Islet precursor cell (in vitro differentiated cells): ENCODE measurements around the gene CTRL.

ENCODE experiments used
- DNase-seq: peaks from one replicate; pipeline ENCODE4 v3.0.0-alpha.2; 2018

The CTRL gene

DNA sequence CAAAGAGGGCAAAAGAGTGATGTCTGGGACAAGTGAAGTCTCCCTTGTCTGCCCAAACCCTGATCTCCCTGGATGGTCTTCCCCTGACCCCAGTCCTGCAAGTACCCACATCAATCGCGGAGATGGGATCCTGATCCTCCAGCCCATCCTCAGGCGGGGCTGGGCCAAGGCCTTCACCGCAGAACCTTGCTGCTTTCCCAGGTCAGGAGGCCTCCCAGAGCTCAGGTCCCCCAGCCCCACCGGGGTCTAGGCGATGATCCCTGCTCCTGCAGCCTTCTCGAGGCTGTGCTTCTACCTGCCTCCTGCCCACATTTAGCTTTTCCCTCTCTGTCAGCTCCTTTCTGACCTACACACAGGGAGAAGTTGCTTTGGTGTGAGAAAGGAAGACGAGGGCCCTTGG lies 30.5 kb upstream of the CTRL start:
- DNase-seq, result no peak

DNA sequence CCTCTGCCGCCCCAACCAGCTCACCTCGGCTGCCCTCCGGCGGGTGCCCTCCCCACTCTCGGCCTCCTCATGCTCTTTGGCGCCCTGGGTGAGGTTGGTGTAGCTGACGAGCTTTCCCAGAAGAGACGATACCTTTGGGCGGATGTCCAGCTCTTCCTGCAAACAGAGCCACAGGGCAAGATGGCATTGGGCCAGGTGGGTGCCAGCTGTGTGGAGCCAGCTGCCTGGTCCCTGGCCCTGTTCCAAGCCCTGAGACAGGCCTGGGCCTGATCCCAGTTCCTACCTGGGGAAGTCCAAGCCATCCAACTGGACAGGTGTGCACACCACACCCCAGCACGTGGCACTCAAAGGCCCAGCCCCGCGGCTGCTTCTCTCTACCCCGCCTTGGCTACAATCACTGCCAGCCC lies 29.9 kb upstream of the CTRL start:
- no peak for DNase-seq

DNA sequence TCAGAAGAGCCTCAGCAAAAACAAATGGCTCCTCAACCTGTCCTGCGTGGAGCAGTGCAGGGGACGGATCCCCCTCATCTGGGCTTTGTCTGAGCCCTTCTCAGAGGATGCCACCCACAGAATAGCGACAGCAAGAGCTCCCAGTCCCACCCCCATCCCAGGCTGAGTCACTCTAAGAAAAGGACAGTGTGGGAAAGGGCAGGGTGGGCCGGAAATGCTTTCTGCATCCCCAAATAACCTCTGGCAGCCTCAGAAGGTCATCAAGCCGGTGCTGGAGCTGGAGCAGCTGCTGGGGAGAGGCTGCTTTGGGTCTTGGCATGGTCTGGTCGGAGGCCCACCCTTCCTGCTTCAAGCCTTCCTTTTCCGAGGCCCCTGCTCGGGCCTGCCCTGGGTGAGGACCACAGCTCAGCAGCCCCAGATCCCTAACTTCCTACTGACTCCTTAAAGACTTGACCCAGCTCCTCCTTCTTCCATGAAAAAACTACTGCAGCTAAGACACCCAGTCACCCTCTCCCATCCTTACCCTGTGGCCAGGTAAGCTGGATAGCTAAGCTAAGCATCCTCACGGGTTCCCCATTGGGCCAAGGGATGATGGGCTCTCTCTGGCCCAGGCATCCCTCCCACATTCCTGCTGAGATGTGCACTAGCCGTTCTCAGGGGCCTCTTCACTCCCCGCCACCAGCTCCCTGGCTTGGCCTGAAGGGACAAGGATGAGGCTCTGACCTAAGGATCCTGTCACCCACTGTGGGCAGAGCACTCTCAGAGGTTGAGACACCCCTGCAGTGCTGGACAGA lies 28.1 kb upstream of the CTRL start:
- DNase-seq, result no peak

DNA sequence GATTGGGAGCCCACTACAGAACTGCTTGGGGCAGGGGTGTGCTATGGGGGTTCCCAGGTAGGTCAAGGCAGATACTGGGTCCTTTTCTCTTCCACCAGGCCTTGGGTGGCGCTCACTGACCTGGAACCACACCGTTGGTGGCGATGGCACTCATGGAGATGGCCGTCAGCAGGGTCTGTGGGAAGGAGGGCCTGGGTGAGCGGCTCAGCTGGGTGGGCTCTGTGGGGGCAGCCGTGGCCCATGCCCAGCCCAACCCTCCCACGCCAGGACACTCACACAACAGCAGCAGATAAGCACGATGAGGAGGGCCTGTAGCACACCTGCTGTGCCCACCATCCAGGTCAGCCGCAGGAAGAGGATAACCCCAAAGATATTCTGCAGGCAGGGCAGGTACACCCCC lies 26.0 kb upstream of the CTRL start:
- DNase-seq, result no peak

DNA sequence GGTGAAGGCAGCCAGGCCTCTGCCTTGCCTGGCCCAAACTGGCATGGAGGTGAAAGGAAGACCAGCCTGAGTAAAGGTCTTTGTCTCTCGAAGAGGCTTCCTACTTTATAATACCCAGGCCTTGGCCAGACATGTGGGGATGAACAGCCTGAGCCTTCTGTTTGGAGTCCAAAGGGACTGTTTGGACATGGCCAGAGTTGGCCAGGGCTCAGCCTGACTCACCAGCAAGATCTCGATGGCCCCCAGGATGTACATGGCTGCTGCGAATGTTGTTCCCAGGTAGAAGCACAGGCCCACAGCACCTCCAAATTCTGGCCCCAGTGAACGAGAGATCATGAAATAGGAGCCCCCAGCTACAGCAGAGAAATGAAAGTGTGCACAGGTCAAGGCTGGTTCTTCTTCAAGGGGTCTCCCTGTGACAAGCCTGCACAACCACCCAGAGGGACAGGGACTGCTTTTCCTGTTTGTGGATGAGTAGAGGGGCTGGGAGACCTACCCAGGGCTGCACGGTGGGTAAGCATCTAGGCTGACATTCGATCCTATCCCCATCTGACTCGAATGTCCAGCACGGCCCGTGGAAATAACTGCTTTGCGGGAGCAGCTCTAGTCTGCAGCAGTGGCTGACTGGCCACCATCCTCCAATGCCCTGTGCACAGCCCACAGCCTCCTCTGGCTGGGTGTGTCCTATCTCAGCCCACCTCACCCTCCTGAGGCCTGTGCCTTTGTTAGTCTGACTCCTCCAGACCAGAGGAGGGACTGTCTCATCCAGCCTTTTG lies 22.9 kb upstream of the CTRL start:
- DNase-seq, result no peak

DNA sequence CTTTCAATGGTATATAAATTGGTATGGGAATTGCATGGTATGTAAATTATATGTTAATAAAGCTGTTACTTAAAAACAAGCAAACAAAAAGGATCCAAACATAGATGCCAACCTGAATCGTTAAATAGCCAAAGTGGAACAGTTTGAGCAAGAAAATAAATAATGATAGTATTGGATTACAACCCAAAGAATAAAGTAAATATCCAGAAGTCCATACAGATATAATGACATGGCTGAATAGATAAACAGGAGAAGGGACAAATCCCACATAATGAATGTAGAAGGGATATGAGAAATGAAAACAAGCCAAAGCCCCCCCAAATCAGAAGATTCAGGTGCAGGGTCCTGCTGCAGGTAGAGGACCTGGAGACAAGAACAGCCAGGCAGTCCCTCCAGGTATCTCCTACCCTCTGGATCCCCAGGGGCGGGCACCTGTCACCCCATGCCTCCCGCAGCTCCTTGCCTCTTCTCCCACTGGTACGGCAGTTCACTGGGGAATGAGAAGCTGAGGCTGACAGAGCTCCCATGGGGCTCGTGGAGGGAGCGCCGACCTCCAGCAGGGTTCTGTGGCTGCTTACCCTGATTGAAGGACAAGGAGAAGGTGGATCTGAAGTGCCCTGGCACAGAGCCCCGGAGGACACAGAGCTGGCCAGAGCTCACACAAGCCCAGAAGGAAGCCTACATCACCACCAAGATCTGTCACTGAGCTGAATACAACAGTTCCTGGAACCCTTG lies 22.1 kb upstream of the CTRL start:
- no peak for DNase-seq

DNA sequence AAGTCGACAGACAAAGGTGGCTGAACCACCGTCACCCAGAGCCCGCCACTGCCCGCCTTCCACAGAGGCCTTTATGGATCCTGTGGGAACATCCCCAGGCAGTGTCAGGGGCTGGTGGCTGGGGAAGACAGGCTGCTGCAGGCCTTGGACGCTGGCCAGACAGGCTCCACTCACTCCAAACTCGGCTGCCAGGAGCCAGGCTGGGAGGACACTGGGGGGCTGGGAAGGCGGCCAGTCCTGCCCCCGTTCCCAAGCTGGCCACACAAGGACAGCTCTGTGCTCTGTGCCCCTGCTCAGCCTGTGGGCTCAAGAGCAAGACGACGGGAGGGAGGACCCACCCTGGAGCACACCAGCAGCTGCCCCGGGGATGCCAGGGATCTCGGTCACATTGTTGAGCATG lies 19.8 kb upstream of the CTRL start:
- no peak for DNase-seq

DNA sequence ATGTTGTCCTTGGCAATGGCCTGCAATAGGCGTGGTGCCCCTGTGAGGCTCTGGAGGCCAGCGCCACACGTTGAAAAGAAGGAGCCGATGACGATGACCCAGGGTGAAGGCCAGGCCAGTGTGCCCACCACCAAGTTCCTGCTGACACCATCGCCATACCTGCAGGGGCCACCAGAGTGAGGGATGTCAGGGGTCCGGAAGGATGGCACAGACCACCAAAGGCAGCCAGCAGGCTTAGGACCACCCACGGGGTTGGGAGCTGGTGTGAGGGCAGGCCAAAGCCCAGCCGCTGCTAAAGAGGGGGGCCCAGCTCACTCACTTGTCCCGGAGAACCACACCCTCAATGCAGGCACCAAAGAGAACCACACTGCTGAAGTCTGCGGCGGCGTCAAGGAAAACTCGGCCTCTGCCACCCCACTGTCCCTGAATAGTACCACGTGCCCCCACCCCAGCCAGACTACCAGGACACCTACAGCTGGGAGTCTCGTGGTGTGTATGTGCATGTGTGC lies 18.7 kb upstream of the CTRL start:
- no peak for DNase-seq

DNA sequence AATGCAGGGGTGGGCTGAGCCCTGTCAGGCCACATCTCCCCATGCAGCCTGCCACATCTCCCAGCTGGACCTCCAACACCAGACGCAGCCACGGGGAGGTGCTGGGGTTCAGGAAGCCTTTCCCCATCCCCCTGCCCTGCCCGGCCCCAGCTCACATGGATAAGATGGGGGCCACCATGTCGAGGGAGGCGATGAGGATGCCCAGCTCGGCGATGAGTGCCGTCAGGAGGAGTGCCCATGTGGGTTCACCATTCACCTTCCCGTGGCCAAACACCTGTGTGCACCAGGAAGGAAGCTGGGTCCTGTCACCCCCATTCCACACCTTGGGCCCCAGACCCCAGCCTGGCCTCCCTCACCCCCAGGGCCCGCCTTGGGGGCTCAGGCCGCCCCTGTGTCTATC lies 18.0 kb upstream of the CTRL start:
- DNase-seq, result no peak

DNA sequence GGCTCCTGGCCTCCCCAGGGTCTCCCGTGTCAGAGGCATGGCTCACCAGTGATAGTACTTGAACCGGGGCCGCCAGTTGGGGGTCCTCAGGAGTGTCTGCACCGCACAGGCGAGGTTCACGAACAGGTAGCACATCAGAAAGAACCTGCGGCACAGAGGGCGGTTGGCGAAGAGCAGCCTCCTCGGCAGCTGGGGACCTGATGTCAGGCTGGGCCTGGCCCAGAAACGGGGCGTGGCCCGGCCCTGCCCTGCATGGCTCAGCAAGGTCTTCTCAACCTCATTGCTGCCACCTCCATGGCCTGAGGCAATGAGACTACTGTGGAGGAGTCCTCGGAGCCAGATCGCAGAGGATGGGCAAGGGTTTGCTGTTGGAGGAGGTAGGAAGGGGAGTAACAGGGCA lies 16.4 kb upstream of the CTRL start:
- no peak for DNase-seq

DNA sequence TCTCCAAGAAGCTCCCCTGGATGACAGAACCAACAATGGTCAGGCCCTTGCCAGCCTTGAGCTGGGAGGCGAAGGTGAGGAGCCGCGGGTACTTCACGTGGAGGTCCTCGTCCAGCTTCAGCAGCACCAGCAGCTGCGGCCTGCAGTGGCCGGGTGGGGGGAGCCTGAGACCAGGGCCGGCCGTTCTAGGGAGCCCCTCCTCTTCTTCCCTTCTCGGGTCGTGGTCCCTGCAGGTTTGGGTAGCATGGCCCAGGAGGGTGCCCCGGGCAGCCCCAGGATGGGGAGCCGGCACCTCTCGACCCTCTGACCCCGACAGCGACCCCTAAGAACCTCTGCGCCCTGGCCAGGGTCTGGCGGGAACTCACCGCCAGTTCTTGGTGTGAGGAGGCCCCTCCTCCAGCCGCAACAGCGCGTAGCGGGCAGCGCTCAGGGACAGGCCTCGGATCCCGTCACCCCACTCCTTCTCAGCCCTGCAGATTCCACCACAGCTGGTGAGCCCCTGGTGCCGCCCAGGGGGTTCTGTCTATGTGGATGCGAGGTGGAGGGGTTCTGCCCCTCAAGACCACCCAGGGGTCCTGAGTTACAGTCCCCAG lies 15.4 kb upstream of the CTRL start:
- no peak for DNase-seq

DNA sequence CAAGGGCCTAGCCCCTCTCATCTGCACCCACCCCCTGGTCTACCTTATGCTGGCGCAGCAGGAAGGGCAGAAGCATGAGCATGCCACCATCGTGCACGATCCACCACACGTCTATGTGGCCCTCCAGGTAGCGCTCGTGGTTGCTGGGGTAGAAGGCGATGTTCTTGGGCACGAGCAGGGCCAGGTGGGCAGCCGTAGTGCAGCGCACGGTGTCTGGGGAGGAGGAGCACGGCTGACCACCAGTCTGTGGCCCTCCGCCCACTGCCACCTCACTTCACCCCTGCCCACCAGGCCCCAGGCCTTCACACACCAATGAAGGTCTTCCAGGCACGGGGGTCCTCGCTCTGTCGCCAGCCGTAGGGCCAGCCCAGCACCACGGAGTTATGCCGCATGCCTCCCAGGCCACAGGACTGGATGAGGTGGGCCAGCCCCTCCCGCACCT lies 14.5 kb upstream of the CTRL start:
- DNase-seq, result no peak

DNA sequence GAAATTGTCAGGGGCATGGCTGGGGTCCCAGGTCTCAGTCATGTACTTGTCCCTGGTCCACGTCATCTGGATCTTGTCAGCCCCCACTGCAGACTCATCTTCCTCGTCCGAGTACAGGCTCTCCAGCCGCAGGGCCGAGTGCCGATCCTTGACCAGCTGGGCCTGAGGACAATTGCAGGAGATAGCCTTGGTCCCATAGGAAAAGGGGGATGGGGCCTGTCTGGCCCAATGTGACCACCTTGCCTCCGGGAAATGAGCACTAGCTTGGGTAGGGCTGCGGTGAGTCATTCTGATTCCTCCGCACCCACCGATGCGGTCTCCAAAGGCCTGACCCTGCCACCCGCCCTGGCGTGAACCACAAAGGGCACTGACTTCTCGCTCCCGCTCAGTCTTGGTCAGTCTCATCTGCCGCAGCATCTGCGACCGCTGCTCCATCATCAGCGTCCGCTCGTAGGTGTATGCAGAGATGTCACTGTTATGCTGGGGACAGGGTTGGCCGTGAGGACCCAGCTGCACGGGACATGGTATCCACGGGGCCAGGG lies 13.8 kb upstream of the CTRL start:
- no peak for DNase-seq

DNA sequence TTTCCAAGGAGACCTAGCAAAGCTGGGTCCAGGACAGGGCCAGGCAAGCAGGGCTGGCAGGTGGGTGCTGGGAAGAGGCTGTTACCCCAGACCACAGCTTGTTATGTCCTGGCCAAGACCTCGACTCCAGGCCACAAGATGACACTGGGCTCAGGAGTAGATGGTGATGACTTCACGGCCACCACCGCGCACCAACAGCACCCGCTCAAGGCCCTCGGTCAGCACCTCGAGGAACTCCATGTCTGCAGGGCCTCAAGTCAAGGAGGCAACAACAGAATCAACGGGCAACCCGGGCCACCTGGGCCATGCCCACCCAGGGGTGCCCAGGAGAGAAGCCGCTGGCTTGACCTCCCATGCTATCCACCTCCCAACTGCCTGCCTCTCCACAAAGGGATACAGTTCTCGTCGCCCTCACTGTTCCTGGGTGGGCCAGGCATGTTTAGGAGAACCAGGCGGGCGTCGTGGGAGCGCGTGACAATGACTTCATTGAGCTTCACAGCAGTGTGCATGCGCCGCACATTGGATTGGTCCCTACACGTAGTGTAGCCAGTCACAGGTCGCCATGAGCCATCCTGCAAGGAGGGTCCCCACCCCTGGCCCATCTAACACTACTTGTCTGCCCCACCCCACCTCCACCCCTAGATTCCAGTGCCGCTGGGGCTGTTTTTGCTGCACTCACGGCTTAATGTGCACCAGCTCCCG lies 13.2 kb upstream of the CTRL start:
- no peak for DNase-seq

DNA sequence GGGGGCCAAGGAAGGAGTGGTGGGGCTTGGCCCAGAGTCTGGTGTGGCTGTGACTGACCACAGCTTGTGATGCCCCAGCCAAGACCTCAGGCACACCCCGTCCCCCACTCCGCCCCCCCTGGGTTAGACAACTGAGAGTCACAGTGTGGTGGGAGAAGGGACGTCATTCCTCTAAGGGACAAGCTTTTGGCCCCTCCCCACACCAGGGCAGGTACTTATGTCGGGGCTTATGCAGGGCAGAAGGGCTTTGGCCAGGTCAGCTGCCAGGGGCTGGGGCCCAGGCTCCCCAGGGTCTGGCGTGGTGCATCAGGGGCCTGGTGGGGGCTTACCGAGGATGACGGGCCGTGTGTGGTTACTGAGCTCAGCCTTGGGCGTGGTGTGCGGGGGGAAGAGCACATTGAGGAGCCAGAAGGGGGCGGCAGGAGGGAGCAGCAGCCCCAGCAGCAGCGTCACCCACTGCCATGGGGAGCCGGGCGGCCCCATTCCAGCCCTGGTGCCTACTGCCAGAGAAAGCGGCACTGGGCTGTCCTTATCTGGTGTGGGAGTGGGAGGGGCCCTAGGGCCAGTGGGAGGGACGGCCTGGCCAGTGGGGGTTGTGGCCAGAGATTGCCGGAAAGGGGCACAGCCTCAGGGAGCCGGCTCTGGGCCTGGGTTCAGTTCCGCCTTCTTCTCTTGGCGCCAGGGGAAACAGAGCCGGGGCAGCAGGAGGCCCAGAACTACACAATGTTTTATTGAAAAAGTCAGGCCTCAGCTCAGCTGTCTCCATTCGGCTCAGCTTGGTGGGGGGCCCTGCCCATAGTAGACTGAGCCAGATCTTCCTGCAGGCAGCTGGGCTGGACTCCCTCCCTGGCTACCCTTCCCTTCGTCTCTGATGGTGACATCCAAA lies 12.2 kb upstream of the CTRL start, which contains the start of gene LCAT:
LCAT (minus strand) TSS at position 502 of the 886 bp plus-strand sequence; CDS start at position 483, 19 bp downstream.
- no peak for DNase-seq

DNA sequence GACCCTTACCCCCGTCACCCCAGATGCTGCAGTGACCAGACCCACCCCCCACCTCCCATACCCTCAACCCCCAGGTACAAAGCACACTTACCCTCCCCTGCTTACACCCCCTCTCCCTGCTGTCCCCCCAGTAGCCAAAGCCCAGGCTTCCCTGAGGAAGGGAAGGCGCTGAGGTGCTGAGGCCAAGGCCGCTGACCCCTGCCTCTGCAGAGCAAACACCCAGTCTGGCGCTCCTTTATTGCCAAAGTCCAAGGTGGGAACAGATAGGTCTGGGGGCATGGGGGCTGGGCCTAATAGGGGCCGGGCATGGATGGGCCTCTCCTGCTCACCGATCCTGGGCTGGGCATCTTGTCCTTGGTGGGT lies 11.6 kb upstream of the CTRL start:
- DNase-seq, result no peak

DNA sequence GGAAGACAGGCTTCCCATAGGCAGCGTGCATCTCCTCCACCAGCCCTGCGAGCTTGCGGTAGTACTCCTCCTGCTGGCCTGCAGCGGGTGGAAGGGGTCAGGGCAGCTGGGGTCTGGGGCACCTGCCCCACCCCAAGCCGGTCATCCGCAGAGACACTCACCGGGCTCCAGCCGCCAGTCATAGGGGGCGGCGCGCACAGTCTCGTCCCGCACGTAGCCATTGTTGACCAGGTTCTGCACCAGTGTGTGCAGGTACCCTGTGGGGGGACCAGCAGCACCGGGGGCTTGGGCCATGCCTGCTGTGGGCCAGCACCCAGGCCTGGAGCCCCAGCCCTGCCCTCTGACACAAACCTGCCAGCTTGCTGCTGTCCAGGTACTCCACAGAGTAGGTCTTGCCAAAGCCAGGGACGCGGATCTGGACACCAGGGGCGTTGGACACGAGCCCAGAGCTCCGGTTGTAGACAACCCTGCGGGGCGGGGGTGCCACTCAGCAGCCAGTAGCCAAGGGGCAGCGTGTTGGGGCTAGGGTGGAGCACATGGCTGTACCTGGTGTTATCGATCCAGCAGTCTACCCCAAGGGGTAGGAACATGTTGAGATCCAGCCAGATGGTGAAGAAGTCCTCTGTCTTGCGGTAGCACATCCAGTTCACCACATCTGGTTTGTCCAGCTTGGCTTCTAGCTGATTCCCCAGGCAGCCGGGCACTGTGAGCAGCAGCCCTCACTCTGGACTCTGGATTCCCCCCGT lies 11.0 kb upstream of the CTRL start:
- DNase-seq, result no peak

DNA sequence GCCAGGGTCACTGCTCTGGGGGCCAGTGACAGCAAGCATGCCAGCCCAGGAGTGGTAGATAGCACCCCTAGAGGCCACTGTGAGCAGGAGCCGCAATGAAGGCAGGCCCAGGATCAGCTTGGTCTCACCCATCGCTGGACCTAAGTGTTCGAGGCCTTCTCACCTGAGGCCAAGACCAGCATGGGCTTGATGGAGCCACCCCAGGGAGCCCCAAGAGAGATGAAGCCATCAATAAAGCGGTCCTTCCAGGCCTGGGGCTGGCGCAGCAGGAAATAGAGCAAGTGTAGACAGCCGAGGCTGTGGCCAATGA lies 10.5 kb upstream of the CTRL start:
- DNase-seq, result peak; percentile 83

DNA sequence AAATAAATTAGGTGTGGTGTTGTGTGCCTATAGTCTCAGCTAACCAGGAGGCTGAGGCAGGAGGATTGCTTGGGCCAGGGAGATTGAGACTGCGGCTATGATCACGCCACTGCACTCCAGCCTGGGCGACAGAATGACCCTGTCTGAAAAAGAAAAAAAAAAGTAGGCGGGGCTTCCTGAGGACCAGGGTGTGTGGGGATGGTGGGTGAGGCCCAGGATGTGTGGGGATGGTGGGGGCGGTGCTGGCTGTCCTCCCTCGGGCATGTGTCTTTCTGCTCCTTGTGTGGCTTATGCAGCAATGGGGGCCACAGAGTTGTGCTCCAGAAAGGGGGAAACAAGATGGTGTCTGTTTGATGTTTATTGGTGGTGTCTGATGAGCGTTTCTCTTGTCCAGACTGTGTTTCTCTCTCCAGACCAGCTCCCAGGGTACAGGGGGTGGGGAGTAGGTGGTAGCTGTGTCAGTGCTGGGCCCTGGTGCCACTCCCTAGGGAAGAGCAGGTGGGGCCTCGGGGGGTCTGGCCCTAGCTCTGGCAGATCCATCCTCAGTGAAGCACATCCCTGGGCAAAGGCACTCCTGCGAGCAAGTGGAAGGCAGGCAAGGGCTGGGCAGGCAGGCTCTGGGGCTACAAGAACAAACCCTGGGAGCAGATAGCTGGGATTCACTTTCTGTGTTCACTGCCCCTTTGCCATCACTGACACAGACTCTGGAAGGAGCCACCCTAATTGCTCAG lies 10.0 kb upstream of the CTRL start:
- DNase-seq, result no peak
